Endothelial cell of umbilical vein (primary cell): Measurements from ENCODE around the gene CDHR5. TPM values are rescaled to one million over a fixed set of nuclear protein-coding genes. Genes with fewer than 3 reads are reported as not detected.

Experiments
- BruUV-seq: library from RNA; stranded (reverse); fragments of 400-500 nt; replicated peaks from 2 replicates; lab custom pipeline; 2021; lab: Mats Ljungman, UMichigan
- CTCF ChIA-PET: fragments of 300-600, 350-600 bp; sonication (Branson Sonifier 250); formaldehyde crosslinking; loops from one replicate; lab custom pipeline; 2021; ENCODE audit warnings: antibody characterized with exemption, inconsistent platforms; lab: Charles Lee
- POLR2A ChIA-PET: fragments of 300-600, 350-600 bp; sonication (Branson Sonifier 250); formaldehyde crosslinking; loops from one replicate; lab custom pipeline; 2021; ENCODE audit warnings: antibody characterized with exemption, inconsistent platforms; lab: Charles Lee
- DNase-seq: peaks from one replicate; pipeline ENCODE4 v3.0.0-alpha.2; 2011; ENCODE audit warnings: low read depth, low spot score
- FAIRE-seq: peaks from 2 replicates; lab custom pipeline; 2011; peaks lifted over from hg19 to GRCh38; lab: Jason Lieb, UNC
- H2AFZ ChIP-seq: 2 replicates; pipeline ENCODE4 v1.6.0; 2012; ENCODE audit warnings: low read depth, low read length, control low read depth, inconsistent platforms
- H3K27ac ChIP-seq: 2 replicates; pipeline ENCODE4 v1.5.1; 2011; ENCODE audit warnings: low read depth, mild to moderate bottlenecking, control low read depth, low read length, moderate library complexity; ENCODE audit not compliant: insufficient read depth
- H3K27me3 ChIP-seq, 2 experiments: 2 replicates each; pipeline versions ENCODE4 v1.6.0 to v1.6.1; 2011; ENCODE audit warnings: low read length in 2 of 2, mixed read lengths in 1 of 2; ENCODE audit not compliant: control insufficient read depth in 2 of 2, insufficient read depth in 2 of 2
- H3K36me3 ChIP-seq, 2 experiments: 2 replicates in 1 of 2; 3 replicates in 1 of 2; pipeline ENCODE4 v1.5.1; 2011; ENCODE audit warnings: low read length in 2 of 2, mild to moderate bottlenecking in 1 of 2, moderate library complexity in 1 of 2; ENCODE audit not compliant: control insufficient read depth in 2 of 2, insufficient read depth in 2 of 2; ENCODE audit errors: extremely low read depth in 1 of 2
- H3K4me1 ChIP-seq: 3 replicates; pipeline ENCODE4 v1.5.1; 2011; ENCODE audit warnings: mild to moderate bottlenecking, low read length; ENCODE audit not compliant: control insufficient read depth, insufficient read depth; ENCODE audit errors: extremely low read depth
- H3K4me2 ChIP-seq: 2 replicates; pipeline ENCODE4 v1.6.1; 2011; ENCODE audit warnings: low read length, control low read depth, mixed read lengths; ENCODE audit not compliant: insufficient read depth
- H3K4me3 ChIP-seq, 3 experiments: fragments of 200-600 bp in 1 of 3; sonication (generic), shearing (Covaris generic) in 1 of 3; replicated peaks in 1 of 3; 2 replicates each; pipeline ENCODE4 v1.5.1; 2011 to 2016; ENCODE audit warnings: control low read depth in 3 of 3, low read length in 3 of 3, mild to moderate bottlenecking in 2 of 3, inconsistent platforms in 1 of 3, low read depth in 1 of 3, moderate library complexity in 1 of 3; ENCODE audit not compliant: insufficient read depth in 1 of 3
- H3K79me2 ChIP-seq: 2 replicates; pipeline ENCODE4 v1.6.0; 2012; ENCODE audit warnings: low read length, inconsistent platforms; ENCODE audit not compliant: control insufficient read depth, insufficient read depth
- H3K9ac ChIP-seq: replicated peaks from 2 replicates; pipeline ENCODE3; 2011; ENCODE audit warnings: low read length, control low read depth; ENCODE audit not compliant: insufficient read depth; ENCODE audit errors: extremely low read depth
- H3K9me1 ChIP-seq: replicated peaks from 3 replicates; pipeline ENCODE4 v1.6.0; 2011; ENCODE audit warnings: mild to moderate bottlenecking, low read length; ENCODE audit not compliant: control insufficient read depth, insufficient read depth; ENCODE audit errors: extremely low read depth
- H3K9me3 ChIP-seq: replicated peaks from 2 replicates; pipeline ENCODE4 v1.5.1; 2012; ENCODE audit warnings: low read length, inconsistent platforms; ENCODE audit not compliant: control insufficient read depth, insufficient read depth
- H4K20me1 ChIP-seq: replicated peaks from 2 replicates; pipeline ENCODE3; 2011; ENCODE audit warnings: mild to moderate bottlenecking, low read length; ENCODE audit not compliant: control insufficient read depth, insufficient read depth; ENCODE audit errors: extremely low read depth
- CTCF ChIP-seq, 2 donors: IDR thresholded peaks; 1 replicate in 1 of 2; 2 replicates in 1 of 2; pipeline ENCODE4 v1.5.1; 2011; ENCODE audit warnings: low read length in 2 of 2, mild to moderate bottlenecking in 2 of 2, moderate library complexity in 2 of 2, control low read depth in 1 of 2, inconsistent platforms in 1 of 2, low read depth in 1 of 2; ENCODE audit not compliant: insufficient read depth in 1 of 2; ENCODE audit errors: extremely low read depth in 1 of 2
- EZH2 ChIP-seq: IDR thresholded peaks from 2 replicates; pipeline ENCODE4 v1.6.1; 2012; ENCODE audit warnings: borderline replicate concordance, low read depth, mild to moderate bottlenecking, moderate library complexity, low read length, inconsistent platforms; ENCODE audit not compliant: severe bottlenecking
- POLR2AphosphoS5 ChIP-seq: IDR thresholded peaks from 2 replicates; pipeline ENCODE4 v1.6.1; 2012; ENCODE audit warnings: low read depth, mild to moderate bottlenecking, control low read depth, low read length, moderate library complexity; ENCODE audit not compliant: insufficient read depth
- dilution Hi-C: fragments of 300-500 bp; cut with MboI; formaldehyde crosslinking; loops from one replicate; pipeline ENCODE4 v1.15.0; 2019; ENCODE audit warnings: low sequenced_read_pairs; ENCODE audit not compliant: extremely low pct_ligation_motif_present
- intact Hi-C: fragments of 100-400 bp; cut with micrococcal nuclease; formaldehyde crosslinking; loops from one replicate; pipeline ENCODE4 v1.10.0; 2022
- polyA plus RNA-seq, 4 experiments: library from polyadenylated mRNA; depleted of rRNA in 3 of 4; stranded (reverse) in 3 of 4; unstranded in 1 of 4; fragments of >200 nt; gene quantifications; 2 replicates each; pipeline versions ENCODE4 v1.2.1 to v1.2.3, GENCODE V29; 2011 to 2012; ENCODE audit warnings: missing spikeins in 1 of 4
- total RNA-seq: library from RNA; stranded (reverse); gene quantifications from 2 replicates; pipeline ENCODE4 v1.2.3, GENCODE V29; 2021

Gene CDHR5
- total and polyA plus RNA-seq, 2 donors (not counting 3 experiments of a cell fraction or from before 2014, with no cell fraction given) = not detected

- H3K9me3 ChIP-seq = no peaks in the 10 kb centered on the region
- H3K9me1 ChIP-seq = no peaks in the 10 kb centered on the region
- no peak overlapping the region for H2AFZ ChIP-seq
- no peak overlapping the region for H3K9ac ChIP-seq
- H3K27me3 ChIP-seq = no peaks in the 10 kb centered on the region
- H3K4me2 ChIP-seq = no peak overlapping the region
- no TSS peak for BruUV-seq
- POLR2A ChIA-PET = no interaction called here
- no peaks in the 10 kb centered on the region for H4K20me1 ChIP-seq
- peaks cover 6% of the 10 kb centered on the region for H3K4me1 ChIP-seq
- dilution Hi-C loops = no loop called here
- no peaks in the 10 kb centered on the region for H3K79me2 ChIP-seq
- no peak overlapping the region for H3K27ac ChIP-seq
- H3K36me3 ChIP-seq = peaks cover 0 to 3% of the 10 kb centered on the region in 2 experiments
- DNase-seq (no peak), FAIRE-seq (no peak)
- CTCF ChIA-PET = no interaction called here
- intact Hi-C loops = no loop called here
- no peak for TF ChIP-seq POLR2AphosphoS5
- no peak for TF ChIP-seq CTCF (IDR thresholded peaks at IDR 0.05; ENCODE audit: extremely low read depth in 1 of 2, insufficient read depth in 1 of 2, low read depth in 1 of 2, low read length in 2 of 2)
- TF ChIP-seq EZH2 = no peak
- H3K4me3 ChIP-seq = no peak overlapping the region
Observed at GRCh38 chr11:618856-619627, 5.7 kb downstream of the CDHR5 start.
